Liver (tissue), 3 donors: Measurements from ENCODE around the gene SOWAHC.

Source experiments
- FOXA1 ChIP-seq: IDR thresholded peaks from 2 replicates; pipeline ENCODE4 v1.6.1; 2016; ENCODE audit warnings: antibody characterized with exemption
- GABPA ChIP-seq, 2 donors: IDR thresholded peaks in 1 of 2; conservative IDR thresholded peaks in 1 of 2; 2 replicates each; pipeline ENCODE4 v1.6.1; 2016; ENCODE audit warnings: antibody characterized with exemption in 2 of 2, mild to moderate bottlenecking in 1 of 2, moderate library complexity in 1 of 2
- HNF4A ChIP-seq, 2 donors: conservative IDR thresholded peaks; 2 replicates each; pipeline ENCODE4 v1.6.1; 2016; ENCODE audit warnings: antibody characterized with exemption in 2 of 2, mild to moderate bottlenecking in 2 of 2
- JUND ChIP-seq, 2 donors: IDR thresholded peaks; 2 replicates each; pipeline ENCODE4 v1.6.1; 2016; ENCODE audit warnings: antibody characterized with exemption in 2 of 2
- NR2F2 ChIP-seq: IDR thresholded peaks from 2 replicates; pipeline ENCODE4 v1.6.1; 2016; ENCODE audit warnings: antibody characterized with exemption
- RAD21 ChIP-seq, 2 donors: IDR thresholded peaks; 2 replicates each; pipeline ENCODE4 v1.6.1; 2016; ENCODE audit warnings: antibody characterized with exemption in 2 of 2, mild to moderate bottlenecking in 2 of 2
- SP1 ChIP-seq: IDR thresholded peaks from 2 replicates; pipeline ENCODE4 v1.6.1; 2018; ENCODE audit warnings: antibody characterized with exemption, mild to moderate bottlenecking
- TAF1 ChIP-seq: conservative IDR thresholded peaks from 2 replicates; pipeline ENCODE4 v1.6.1; 2016; ENCODE audit warnings: antibody characterized with exemption, mild to moderate bottlenecking
- YY1 ChIP-seq: IDR thresholded peaks from 2 replicates; pipeline ENCODE4 v1.6.1; 2016; ENCODE audit warnings: antibody characterized with exemption, mild to moderate bottlenecking
- TF ChIP-seq, protein P1 (sequence below): IDR thresholded peaks from 2 replicates; pipeline ENCODE4 v1.6.1; 2016; ENCODE audit warnings: antibody characterized with exemption, mild to moderate bottlenecking
- TF ChIP-seq, protein P2 (sequence below): fragments of 150-350 bp; IDR thresholded peaks from 2 replicates; pipeline ENCODE4 v1.5.1; 2017; ENCODE audit warnings: improper control_type of control experiment, low read depth, low read length; ENCODE audit not compliant: missing input control
- TF ChIP-seq, protein P3 (sequence below): IDR thresholded peaks from 2 replicates; pipeline ENCODE4 v1.6.1; 2016; ENCODE audit warnings: antibody characterized with exemption
- TF ChIP-seq, protein P4 (sequence below): IDR thresholded peaks from 2 replicates; pipeline ENCODE4 v1.6.1; 2016; ENCODE audit warnings: antibody characterized with exemption
- donor health status: healthy.
- donor health status: healthy.

DNA sequence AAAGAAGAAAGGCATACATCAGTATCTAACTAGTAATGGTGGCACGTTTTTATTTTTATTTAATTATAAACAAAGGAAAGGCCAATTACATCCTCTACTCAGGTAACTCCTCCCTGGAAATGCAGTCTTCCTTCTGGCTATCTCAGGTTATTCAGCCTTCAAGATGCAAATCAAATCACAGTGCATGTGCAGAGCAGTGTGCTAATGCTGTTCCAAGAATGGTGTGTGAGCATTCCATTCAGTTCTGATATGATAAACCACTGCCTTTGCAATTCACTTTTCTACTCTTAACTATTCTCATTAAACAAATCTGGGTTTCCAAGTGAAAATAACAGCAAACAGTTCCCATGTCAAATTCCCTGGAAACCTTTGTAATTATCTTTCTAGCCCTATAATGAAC, 38.8 kb upstream of the SOWAHC start:
- TF ChIP-seq NR2F2, result no peak
- TF ChIP-seq, protein P1, sequence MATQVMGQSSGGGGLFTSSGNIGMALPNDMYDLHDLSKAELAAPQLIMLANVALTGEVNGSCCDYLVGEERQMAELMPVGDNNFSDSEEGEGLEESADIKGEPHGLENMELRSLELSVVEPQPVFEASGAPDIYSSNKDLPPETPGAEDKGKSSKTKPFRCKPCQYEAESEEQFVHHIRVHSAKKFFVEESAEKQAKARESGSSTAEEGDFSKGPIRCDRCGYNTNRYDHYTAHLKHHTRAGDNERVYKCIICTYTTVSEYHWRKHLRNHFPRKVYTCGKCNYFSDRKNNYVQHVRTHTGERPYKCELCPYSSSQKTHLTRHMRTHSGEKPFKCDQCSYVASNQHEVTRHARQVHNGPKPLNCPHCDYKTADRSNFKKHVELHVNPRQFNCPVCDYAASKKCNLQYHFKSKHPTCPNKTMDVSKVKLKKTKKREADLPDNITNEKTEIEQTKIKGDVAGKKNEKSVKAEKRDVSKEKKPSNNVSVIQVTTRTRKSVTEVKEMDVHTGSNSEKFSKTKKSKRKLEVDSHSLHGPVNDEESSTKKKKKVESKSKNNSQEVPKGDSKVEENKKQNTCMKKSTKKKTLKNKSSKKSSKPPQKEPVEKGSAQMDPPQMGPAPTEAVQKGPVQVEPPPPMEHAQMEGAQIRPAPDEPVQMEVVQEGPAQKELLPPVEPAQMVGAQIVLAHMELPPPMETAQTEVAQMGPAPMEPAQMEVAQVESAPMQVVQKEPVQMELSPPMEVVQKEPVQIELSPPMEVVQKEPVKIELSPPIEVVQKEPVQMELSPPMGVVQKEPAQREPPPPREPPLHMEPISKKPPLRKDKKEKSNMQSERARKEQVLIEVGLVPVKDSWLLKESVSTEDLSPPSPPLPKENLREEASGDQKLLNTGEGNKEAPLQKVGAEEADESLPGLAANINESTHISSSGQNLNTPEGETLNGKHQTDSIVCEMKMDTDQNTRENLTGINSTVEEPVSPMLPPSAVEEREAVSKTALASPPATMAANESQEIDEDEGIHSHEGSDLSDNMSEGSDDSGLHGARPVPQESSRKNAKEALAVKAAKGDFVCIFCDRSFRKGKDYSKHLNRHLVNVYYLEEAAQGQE, result no peak
- TF ChIP-seq, protein P2, sequence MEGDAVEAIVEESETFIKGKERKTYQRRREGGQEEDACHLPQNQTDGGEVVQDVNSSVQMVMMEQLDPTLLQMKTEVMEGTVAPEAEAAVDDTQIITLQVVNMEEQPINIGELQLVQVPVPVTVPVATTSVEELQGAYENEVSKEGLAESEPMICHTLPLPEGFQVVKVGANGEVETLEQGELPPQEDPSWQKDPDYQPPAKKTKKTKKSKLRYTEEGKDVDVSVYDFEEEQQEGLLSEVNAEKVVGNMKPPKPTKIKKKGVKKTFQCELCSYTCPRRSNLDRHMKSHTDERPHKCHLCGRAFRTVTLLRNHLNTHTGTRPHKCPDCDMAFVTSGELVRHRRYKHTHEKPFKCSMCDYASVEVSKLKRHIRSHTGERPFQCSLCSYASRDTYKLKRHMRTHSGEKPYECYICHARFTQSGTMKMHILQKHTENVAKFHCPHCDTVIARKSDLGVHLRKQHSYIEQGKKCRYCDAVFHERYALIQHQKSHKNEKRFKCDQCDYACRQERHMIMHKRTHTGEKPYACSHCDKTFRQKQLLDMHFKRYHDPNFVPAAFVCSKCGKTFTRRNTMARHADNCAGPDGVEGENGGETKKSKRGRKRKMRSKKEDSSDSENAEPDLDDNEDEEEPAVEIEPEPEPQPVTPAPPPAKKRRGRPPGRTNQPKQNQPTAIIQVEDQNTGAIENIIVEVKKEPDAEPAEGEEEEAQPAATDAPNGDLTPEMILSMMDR, result no peak
- no peak for TF ChIP-seq JUND (IDR thresholded peaks at IDR 0.05)
- TF ChIP-seq RAD21 (IDR thresholded peaks at IDR 0.05), result no peak
- TF ChIP-seq, protein P3, sequence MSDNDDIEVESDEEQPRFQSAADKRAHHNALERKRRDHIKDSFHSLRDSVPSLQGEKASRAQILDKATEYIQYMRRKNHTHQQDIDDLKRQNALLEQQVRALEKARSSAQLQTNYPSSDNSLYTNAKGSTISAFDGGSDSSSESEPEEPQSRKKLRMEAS, result no peak
- TF ChIP-seq TAF1, result no peak
- no peak for TF ChIP-seq FOXA1
- TF ChIP-seq, protein P4, sequence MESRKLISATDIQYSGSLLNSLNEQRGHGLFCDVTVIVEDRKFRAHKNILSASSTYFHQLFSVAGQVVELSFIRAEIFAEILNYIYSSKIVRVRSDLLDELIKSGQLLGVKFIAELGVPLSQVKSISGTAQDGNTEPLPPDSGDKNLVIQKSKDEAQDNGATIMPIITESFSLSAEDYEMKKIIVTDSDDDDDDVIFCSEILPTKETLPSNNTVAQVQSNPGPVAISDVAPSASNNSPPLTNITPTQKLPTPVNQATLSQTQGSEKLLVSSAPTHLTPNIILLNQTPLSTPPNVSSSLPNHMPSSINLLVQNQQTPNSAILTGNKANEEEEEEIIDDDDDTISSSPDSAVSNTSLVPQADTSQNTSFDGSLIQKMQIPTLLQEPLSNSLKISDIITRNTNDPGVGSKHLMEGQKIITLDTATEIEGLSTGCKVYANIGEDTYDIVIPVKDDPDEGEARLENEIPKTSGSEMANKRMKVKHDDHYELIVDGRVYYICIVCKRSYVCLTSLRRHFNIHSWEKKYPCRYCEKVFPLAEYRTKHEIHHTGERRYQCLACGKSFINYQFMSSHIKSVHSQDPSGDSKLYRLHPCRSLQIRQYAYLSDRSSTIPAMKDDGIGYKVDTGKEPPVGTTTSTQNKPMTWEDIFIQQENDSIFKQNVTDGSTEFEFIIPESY, result no peak
- TF ChIP-seq SP1, result no peak
- TF ChIP-seq YY1, result no peak
- TF ChIP-seq HNF4A (conservative IDR thresholded peaks at IDR 0.05), result no peak
- no peak for TF ChIP-seq GABPA (IDR thresholded peaks at IDR 0.05 in 1 of 2, conservative IDR thresholded peaks at IDR 0.05 in 1 of 2)
